HG03064 (cell line): ENCODE data around the gene ABCA13.

Experiments used
- ATAC-seq: cut with Tn5 transposase; IDR thresholded peaks from one replicate; pipeline ENCODE4 v1.9.1; 2021; ENCODE audit warnings: low read depth; ENCODE audit not compliant: unreplicated experiment

ABCA13 gene

DNA sequence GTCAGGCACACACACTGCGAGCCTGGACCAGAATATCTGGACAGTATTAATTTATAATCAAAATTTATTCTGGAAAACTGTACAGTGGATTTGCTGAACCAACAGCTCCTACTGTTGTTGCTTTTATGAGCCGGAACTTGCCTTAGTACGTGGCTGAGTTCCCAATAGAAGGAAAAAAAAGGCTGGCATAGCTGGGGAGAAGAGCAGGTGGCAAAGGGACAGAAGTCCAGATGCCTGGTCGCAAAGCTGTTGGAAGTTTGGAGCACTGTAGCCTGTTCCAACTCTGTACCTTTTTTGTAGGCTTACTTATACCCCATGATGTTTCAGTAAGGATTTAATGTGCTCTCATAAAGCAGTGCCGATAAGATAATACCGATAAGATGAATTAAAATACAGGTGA, 333.8 kb downstream of the ABCA13 start:
- ATAC-seq = no peak

DNA sequence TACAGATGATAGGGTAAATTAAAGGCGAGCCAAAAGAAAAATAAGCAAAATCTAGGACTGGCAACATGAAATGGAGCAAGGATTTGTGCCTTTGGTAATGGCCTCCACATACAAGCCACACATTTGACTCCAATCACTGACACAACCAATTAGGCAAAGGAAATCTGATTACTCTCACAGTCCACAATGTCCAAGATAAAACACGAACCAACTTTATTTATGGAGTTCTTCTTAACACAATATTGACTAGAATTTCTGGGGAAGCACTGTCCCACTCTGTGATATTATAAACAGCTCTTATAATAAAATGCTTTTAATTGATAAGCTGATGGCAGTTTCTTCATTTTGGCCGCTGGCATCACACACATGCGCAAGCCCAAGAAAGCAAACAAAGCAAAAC, 334.2 kb downstream of the ABCA13 start:
- no peak for ATAC-seq

DNA sequence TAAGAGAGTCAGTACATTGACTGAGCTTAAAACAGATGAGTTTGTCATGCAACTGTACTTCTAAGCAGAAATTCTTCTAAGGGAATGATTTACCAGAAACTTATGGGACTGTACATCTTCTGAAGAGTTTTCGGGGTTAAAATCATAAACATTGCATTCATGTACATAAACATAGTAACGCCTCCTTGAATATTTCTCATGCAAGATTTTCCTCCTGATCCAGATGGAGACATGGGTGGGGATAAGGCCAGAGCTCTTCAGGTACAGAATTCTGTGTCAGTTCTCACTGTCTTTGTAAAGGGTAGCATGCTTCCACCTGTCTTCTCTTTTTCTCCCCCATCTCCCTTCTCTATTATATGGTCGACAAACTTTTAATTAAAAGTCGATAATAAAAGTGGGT, 335.3 kb downstream of the ABCA13 start:
- no peak for ATAC-seq

DNA sequence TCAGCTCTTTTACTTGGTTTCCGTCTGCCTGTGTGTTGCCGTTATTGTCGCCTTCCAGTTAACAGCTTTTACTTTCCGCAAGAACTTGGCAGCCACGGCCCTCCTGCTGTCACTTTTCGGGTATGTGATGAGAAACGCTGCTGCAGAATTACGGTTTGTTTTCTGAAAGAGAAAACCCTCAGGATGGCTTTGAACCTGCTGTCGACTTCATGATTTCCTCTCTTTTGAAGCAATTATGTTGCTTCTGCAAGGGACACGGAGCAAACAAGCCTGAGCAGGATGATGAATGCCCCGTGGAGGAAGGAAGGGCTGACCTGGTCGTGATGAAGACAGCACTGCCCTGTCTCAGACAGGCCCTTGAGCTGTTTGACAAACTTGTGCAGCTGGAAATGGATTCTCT, 339.8 kb downstream of the ABCA13 start:
- no peak for ATAC-seq

DNA sequence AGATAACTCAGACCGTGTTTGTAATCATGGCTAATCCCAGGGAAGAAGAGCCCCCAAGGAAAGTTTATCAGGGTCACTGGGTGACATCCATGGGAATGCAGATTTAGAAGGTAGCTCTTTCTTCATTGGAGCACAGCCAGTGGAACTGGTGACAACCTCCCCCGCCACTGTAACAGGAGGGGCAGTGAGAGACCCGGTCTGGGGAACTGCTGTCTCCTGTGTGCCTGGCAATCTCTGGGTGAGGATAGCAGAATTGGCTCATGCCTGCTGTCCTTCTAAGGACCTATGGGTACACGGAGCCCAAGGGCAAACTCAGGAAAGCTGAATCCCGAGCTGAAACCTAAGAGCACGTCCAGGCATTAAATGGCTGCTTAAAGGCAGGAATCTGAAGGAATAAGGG, 341.6 kb downstream of the ABCA13 start:
- ATAC-seq = no peak

DNA sequence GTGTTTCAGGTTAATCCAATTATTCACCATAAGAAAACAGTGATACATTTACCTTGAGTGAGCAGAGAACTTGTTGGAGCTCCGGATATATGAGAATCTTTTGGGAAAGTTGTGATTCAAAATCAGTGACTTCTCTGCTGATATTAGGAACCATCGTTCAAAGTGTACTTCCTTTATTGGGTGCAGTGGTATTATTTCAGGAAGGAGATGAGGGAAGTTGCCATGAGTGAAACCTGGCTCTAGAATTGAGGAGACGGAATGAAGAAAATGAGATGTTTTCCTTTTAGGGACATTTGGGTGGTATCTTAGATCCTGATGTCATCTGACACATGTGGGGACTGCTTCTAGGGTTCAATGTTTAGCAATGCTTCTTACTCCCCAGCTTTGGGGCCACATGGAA, 343.9 kb downstream of the ABCA13 start:
- no peak for ATAC-seq

DNA sequence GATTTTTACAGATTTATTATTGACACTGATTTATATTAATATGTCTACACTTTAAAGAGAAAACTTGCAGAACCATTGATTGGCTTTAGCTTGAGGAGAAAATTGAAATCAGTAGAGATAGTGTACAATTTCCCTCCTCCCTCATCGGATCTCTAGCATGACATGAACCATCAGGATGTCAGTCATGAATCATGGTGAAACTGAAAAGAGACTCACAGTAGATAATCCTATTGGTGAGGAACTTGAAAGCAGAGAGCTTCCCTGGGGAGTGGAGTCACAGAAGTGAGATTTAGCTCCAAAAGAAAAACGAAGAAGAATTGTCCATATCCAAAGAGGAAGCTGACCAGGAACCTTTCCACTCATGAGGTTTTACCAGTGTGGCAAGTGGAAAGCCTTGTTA, 346.8 kb downstream of the ABCA13 start:
- no peak for ATAC-seq

DNA sequence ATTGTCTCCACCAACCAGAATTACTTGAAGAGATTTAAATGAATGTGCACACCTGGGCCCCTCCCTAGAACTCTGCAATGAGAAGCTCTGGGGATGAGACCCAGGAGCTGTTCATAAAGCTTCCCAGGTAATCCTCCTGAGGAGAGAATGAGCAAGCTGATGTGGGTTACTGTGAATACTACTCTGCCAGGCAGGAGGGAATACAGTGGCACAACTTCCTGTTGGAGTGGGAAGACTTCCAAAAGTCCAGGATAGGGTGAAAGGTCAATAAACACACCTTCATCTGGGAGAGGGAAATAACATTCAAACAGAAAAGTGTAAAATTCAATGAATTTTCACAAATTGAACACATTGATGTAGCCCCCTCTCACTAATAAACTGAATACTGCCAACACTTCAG, 351.4 kb downstream of the ABCA13 start:
- no peak for ATAC-seq

DNA sequence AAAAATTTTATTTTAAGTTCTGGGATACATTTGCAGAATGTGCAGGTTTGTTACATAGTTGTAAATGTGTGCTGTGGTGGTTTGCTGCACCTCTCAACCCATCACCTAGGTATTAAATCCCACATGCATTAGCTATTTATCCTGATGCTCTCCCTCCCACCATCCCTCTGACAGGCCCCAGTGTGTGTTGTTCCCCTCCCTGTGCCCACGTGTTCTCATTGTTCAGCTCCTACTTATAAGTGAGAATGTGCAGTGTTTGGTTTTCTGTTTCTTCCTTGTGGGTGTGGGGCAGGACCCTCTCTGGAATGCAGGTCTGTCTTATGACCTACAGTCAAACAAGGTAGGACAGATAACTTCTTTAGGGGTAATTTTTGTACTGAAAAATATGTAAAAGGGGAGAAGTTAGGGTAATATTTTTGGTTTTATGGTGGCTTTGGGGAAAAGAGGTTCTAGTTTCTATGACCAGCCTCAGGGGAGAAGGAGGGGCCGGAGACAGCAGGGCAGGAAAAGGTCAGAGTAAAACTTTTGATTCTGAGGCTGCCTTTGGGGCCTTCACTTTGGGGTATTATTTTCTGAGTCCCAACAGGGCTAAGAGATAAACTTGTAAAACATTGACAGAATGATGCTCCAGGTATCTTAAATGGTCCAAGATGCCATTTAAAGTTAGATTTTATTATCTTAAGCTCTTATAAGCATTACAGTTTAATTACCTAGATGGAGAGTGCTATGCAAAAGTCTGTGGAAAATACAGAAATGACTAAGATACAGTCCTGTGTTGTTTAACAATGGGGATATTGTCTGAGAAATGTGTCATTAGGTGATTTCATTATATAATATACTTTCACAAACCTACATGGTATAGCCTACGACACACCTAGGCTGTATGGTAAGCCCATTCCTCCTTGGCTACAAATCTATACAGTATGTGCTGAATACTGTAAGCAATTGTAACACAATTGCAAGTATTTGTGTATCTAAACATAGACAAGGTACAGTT, 354.8 kb downstream of the ABCA13 start:
- no peak for ATAC-seq

DNA sequence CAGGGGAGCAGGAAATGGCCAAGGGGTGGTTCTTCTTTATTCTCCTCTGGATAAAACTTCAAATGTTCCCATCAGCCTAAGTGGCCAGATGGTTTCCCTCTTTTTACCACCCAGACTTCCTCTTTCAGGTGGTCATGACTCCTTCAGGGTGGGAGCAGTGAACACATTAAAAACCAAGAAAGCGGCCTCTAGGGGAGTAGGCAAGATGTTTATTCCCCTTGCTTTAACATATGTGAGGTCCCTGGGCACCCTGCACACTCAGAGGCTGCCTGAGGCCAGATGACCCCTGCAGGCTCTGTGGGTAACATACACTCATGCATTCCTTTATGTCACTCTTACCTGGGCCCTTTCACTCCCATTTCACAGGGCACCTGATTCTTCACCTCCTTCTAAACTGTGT, 357.4 kb downstream of the ABCA13 start:
- ATAC-seq = no peak

DNA sequence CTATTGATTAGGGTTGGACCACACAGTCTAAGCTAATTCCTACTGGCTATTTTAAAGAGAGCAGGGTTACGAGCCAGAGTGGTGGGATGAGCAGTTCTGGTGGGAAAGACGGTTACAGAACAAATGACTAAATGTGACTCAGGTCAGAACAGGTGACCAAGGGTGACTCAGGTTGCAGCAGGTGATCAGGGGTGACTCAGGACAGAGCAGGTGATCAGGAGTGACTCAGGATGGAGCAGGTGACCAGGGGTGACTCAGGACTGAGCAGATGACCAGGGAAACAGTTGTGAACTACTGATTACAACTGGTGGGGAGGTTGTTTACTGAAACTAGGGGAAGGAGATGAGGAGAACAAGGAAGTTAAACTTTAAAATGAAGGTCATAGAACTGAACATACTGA, 366.3 kb downstream of the ABCA13 start:
- no peak for ATAC-seq

DNA sequence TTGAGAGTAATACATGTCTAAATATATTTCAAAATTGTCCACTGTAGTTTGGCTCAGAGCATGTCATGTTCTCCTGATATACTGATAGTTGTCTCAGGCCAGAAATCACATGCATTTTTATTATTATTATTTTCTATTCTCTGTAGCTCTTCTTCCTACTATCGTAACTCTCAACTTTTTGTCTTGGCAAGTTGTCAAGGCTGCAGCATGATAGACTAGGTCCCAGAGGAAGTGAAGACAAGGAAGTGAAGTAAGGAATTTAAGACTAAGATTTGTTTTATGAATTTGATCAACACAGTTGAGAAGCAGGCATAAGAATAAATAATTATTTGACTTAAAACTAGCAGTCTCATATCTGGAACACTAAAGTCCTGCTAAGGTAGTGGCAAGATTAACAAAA, 369.5 kb downstream of the ABCA13 start:
- ATAC-seq = no peak

DNA sequence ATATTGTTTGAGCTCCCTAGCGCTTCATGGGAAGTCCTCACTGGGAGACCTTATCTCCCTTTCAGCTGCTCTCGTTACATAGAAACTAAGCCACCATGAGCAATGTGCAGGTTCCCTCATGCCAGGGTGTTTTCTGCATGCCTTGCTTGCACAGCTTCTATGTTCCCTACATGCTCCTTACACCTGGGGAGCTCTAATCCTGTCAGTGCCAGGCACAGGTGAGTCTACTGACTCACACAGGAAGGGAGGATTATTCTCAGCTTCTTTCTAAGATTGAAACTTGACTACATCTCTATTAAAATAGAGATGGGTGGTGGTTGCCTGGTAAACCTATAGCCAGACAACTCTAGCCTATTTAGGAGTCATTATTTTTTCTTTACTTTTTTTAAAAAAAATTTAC, 377.4 kb downstream of the ABCA13 start:
- ATAC-seq = no peak

DNA sequence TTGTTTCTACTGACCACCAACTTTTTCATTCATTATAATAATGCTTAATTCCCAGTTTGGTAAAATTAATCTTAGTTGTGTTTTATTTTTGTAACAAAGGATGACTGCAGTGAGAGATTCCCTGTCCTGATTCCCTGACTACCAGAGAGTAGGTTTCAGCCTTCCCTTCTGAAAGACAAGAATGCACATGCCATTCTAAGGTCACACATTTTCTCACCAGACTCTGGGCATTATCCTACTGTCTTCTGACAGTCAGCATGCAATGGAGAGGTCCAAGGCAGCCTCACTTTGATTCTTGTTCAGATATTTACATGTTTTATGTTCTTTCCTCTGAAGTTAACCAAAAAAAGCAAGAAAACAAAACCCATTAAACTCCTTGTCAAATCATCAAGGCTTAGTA, 380.4 kb downstream of the ABCA13 start:
- ATAC-seq = no peak

DNA sequence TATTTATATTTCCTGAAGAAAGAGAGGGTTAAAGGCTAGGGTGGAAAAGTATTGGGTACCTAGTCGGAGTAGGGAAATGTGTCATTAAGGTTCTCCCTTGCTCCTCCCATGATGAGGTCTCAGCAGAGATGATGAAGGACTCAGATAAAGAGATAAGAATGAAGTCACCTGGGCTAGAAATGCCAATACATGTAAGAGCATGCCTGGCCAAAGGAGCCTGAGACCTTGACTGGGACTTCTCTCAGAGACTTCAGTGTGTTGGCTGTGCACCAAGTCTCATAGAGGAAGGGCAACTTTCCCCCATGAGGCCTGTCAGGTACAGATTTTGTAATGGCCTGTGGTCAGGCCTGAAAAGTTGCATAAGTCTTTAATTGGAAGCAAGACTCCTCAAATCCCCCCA, 392.1 kb downstream of the ABCA13 start:
- ATAC-seq = no peak

DNA sequence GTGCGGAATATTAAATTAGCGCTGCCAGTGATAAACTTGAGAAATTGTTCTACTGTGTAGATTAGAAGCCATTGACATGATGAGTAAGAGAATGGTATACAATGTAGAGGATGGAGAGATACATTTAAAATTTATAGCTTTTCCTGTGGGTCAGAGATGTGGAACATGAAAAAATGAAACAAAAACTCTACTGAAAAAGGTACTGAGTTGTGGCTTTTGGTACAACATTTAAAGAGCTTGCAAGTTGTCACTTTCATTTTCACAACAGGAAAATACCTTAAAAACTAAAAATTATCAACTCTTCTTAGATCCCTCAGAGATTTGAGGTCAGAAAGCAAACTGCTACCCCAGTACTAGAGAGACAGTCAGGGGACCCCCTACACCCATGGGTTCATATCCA, 404.3 kb downstream of the ABCA13 start:
- ATAC-seq = no peak

DNA sequence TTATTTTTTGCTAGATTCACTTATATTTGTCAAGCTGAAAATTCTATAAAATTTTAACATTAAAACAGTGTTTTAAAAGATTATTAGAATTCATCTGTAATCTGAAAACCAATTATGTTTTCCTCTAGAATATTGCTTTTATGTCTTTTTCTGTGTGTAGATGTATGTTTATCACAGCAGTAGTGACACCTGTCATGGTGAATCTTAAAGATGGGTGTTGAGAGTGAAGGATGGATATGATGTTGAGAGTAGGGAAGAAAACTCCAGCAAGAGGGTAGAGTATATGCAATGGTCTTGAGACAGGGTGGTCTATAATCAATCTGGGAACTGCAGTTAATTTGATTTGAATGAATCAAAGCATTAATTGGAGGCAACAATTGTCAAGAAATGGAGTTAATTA, 416.2 kb downstream of the ABCA13 start:
- ATAC-seq = no peak

DNA sequence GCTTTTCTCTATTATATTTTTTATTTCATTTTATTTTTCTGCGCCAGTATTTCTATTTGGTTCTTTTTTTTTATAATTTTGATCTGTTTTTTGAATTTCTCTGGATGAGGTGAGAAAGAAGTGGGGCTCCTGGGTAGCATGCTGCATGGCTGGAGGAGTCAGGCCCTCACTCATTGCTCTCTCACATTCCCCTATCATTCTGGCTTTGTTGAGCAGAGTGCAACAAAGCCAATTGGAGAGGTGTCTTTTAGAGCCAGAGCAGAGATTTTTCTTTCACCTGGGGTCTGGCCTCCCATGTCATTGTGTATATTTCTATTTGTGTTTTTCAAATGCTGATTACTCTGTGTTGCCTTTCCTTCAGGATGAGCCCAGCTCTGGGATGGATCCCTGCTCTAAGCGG, 423.1 kb downstream of the ABCA13 start:
- no peak for ATAC-seq

DNA sequence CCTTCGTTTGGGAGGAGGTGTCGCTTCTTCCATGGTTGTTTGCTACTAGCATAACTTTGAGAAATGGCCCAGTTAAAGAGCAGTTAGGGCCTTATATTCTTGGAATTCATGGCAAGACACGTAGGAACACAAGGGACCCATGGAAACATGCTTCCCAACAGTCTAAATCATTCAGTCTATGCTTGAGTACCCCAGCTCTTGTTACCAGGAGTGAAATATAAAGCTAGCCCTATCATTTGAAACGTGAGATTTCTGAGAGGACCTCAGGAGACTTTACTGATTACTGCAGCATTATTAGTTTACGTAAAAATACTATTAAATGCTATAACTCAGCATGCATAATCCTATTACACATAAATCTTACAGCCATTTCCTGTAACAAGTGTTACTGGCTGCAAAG, 424.5 kb downstream of the ABCA13 start:
- no peak for ATAC-seq

DNA sequence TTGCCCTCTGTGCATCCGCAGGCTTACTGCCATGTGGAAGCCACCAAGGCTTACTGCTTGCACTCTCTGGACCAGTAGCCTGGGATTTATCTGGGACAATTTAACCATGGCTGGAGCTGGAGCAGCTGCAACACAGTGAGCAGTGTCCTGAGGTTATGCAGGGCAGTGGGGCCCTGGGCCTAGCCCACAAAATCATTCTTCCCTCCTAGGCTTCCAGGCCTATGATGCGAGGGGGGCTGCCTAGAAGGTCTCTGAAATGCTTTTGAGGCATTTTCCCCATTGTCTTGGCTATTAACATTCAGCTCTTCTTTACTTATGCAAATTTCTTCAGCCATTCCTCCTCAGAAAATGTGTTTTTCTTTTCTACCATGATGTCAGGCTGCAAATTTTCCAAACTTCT, 439.4 kb downstream of the ABCA13 start:
- ATAC-seq = no peak

DNA sequence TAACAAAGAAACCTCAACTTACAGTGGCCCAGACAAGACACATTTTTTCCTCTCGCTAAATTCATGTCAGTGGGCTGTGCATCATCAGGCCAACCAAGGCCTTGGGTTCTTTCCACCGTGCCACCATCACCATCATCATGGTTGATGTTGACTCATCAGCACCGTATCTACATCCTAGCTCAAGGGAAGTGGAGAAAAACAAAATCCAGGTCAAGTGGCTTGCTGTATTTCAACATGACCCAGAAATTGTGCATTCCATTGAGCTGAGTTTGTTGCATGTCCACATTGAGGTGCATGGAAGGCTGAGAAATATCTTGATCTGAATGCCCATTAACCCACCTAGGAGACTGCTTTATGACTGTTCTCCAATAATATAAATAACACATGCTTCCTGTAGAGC, 440.7 kb downstream of the ABCA13 start:
- no peak for ATAC-seq

DNA sequence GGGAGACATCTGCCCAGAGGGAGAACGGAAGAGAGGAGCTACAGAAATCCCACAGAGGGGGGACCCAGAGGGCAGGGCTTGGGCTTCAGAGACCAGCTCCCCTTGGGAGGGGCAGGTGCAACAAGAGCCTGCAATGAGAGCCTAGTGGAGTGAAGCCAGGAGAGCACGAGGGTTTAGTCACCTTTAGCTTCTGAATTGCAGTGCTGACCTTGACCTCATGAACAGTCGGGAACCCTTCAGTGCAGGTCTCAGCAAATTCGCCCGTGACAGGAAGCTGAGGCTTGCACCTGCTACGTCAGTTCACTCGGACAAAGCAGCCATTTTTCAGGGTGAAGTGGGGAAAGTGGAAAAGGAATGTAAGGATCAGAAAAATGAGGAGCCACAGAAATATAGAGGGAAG, 446.2 kb downstream of the ABCA13 start:
- ATAC-seq = no peak

DNA sequence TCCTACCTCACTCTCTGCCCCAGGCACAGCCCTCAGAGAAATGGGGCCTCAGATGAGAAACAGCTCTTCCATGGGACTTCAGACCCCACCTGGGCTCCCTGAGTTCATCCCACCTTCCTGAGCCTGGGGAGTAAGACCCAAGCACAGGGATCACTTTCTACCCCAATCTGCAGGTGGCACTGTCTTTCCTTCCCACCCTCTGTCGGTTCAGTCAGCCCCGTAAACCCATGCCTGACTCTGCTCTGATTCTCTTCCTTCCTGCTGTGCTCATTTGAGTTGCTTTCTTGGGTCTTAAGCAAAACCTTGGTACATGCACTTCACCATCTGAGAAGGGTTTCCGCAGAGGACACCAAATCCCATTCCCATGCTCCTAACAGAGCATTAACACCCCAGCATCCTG, 446.7 kb downstream of the ABCA13 start:
- no peak for ATAC-seq
